ENCODE measurements around the gene WDR27. TPM values are rescaled to one million over a fixed set of nuclear protein-coding genes. Genes with fewer than 3 reads are reported as not detected.

The WDR27 gene
- total RNA-seq, result 17.7 and 19.6 TPM in 2 replicates

DNA sequence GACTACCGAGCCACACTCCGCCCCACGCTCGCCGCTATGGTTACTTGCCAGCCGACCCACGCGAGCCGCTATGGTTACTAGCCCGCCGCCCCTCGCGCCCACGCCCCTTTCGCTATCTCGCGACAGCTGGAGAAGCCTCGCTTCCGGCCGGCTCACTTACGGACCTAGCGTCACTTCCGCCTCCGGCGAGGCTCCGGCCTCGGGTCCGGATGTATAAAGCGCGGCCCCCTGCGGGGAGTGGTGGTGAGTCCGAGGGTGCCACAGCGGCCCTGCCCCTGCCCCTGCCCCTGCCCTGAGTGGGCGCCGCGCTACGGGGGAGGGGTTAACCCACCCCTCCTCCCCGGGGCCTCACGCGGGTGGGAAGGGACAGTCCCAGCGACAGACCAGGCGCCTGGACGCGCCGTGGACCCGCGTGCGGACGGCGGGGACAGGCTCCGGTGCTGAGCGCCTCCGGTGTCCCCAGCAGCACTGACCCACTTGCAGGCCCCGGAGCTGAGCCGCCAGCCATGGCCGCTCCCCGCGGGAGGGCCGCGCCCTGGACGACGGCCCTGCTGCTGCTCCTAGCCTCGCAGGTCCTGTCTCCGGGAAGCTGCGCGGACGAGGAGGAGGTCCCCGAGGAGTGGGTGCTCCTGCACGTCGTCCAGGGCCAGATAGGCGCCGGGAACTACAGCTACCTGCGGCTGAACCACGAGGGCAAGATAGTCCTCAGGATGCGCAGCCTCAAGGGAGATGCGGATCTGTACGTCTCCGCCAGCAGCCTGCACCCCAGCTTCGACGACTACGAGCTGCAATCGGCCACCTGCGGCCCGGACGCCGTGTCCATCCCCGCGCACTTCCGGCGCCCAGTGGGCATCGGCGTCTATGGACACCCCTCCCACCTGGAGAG lies at the start of gene WDR27, which contains the start of gene C6orf120:
Gene WDR27, minus strand, starts transcription at position 76 of the 886 bp plus-strand sequence. CDS start 13,024 bp downstream, outside the sequence.
Gene C6orf120, plus strand, starts transcription at position 173 of the 886 bp plus-strand sequence. Its CDS starts 334 bp downstream, at position 507.
- intact Hi-C loops (cut with micrococcal nuclease), result loop anchor here (1.0 to 5.0 kb wide), 11 partner anchors 21 to 882 kb away; partner anchors contain the start of genes DYNLT2, ERMARD, FAM120B and PDCD2

DNA sequence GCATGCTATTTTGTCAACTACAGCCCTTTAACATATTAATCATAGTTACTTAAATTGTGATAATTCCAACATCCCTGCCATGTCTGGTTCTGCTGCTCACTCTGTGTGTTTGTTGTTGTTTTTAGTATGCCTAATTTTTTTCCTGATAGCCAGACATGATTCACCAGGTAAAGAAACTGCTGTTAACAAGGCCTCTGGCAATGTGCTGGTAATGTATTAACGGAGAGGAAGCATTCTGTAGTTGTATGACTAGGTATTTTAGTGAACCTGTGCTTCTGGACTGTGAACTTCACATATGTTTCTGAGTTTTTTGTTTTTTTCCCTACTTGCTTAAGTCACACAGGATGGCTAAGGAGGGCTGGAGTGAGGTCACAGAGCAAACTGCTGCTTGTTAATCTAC lies 44.7 kb upstream of the WDR27 start:
- intact Hi-C loops (cut with micrococcal nuclease), result no loop called here

DNA sequence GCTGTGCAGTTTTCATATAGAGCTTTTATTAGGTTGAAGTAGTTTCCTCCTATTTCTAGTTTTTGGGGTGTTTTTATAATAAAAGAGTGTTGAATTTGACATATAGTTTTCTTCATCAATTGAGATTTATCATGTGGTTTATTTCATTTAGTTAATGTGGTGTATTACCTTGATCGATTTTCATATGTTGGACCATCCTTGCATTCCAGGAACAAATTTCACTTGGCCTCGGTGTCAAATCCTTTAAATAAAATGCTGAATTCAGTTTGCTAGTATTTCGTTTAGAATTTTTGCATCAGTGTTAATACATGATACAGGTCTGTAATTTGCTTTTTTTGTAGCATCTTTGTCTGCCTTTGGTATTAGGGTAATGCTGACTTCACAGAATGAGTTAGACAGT lies 43.6 kb upstream of the WDR27 start:
- intact Hi-C loops (cut with micrococcal nuclease), result no loop called here

DNA sequence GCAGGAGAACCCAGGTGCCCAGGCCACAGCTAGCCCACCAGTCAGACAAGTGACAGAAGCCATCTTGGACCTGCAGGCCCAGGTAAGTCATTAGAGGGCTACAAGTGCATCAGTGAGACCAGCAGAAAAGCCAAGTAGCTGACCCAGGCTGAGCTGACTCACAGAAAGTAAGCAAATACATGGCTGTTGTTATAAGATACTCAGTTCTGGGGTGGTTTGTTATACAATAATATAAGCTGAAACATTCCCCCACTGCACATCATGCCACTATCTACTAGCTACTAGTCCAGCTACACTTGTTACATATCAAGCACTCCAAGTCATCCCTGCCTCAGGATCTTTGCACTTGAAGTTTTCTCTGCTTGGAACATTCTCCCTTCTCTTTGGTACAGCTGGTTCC lies 39.5 kb upstream of the WDR27 start:
- intact Hi-C loops (cut with micrococcal nuclease), result no loop called here

DNA sequence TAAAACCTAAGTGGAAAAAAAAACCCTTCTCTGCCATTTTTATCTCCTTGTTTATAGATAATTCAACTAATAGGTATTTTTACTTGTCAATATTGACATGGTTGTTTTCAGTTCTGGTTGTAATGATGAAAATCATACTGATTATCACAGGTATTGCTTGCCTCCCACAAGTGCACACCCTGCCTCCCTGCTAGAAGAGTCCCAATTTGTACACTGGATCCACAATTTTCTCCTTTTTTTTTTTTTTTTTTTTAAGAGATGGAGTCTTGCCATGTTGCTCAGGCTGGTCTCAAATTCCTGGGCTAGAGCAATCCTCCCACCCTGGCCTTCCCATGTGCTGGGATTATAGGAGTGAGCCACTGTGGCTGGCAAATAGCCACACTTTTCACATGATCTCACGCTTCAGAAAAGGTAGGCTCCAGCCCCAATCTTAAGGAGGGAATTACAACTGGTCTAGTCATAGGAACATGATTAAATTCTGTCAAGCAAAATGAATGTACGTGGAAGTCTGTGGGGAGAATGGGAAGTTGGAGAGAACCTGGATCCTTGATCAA lies 37.2 kb upstream of the WDR27 start:
- intact Hi-C loops (cut with micrococcal nuclease), result no loop called here

DNA sequence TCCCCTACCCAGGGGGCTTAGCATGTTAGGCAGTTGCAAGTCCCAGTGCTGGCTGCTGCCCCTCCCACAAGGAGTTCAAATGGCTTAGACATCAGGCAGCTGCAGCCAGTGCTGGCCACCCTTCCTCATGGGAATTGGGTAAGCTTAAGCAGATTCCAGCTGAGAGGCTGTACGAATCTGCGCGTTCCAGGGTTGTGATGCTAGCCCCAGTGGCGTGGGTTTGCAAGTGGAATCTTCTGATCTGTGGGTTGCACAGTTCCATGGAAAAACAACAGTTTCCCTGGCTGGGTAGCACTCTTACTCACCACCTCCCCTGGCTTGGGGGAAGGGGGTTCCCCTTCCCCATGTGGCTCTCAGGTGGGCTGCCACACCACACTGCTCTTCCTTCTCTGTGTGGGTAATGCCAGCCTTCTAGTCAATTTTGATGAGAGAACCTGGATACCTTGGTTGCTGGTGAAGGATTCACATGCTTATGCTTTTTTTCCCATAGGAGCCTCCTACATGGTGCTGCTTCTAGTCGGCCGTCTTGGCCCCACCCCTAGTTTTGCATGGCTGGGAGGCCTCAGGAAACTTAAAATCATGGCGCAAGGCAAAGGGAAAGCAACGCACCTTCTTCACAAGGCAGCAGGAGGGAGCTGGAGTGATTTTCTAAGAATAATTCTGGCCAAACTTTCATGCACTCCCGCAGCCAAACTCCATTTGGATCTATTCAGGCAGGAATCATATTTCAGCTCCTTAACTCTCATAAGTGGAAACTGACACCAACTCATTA lies 36.6 kb upstream of the WDR27 start:
- intact Hi-C loops (cut with micrococcal nuclease), result no loop called here

DNA sequence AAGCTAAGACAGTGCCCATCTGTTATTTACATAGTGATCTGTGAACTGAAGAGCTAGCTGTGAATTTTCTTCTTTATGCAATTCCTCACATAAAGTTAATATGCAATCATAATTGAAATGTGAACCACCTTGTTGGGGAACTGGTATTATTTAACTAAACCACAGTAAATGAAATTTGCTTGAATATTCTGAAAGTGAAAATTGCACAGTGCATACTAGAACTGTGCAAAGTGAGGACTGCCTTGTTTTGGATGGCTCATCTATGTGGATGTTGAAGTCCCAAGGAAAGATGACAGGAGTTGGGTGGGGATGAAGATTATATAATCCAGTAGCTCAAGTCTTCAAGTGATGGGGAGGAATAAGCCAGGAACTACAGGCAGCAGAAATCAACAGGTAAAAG lies 28.1 kb upstream of the WDR27 start:
- intact Hi-C loops (cut with micrococcal nuclease), result loop anchor here (10.0 kb wide), 1 partner anchor 1905 kb away; the partner anchor contains the start of gene AFDN

DNA sequence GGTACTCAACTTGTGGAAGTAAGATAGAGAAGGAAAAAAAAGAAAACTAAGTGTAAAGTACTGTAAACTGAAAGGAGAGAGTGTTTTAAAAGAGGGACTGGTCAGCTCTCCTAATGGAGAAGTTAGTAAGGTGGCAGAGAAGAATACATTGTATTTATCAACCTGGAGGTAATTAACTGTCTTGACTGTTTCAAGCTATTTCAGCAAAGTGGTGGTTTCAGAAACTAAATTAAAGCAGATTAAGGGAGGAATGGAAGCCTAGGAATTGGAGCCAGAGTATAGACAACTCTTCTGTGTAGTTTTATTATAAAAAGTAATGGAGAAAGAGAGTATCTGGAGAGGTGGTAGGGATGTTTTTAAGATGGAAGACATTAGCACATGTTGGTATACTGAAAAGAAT lies 25.1 kb upstream of the WDR27 start:
- intact Hi-C loops (cut with micrococcal nuclease), result loop anchor here (10.0 kb wide), 1 partner anchor 1902 kb away; the partner anchor contains the start of gene AFDN

DNA sequence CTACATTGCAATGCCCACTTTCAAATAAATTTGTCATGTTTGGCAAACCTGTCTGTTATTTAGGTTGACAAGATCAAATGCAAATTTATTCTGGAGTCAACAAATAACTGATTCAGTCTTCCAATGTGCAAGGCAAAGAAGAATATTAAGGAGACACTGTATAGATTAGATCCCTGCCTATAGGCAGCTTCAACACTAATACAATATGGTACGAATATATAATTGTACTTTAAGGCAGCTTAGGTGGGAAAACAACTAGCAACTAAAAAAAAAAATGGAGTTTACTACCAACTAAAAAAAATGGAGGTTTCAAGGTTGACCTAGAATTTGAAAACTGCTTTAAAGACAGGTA lies 24.2 kb upstream of the WDR27 start:
- intact Hi-C loops (cut with micrococcal nuclease), result loop anchor here (10.0 kb wide), 1 partner anchor 1901 kb away; the partner anchor contains the start of gene AFDN

DNA sequence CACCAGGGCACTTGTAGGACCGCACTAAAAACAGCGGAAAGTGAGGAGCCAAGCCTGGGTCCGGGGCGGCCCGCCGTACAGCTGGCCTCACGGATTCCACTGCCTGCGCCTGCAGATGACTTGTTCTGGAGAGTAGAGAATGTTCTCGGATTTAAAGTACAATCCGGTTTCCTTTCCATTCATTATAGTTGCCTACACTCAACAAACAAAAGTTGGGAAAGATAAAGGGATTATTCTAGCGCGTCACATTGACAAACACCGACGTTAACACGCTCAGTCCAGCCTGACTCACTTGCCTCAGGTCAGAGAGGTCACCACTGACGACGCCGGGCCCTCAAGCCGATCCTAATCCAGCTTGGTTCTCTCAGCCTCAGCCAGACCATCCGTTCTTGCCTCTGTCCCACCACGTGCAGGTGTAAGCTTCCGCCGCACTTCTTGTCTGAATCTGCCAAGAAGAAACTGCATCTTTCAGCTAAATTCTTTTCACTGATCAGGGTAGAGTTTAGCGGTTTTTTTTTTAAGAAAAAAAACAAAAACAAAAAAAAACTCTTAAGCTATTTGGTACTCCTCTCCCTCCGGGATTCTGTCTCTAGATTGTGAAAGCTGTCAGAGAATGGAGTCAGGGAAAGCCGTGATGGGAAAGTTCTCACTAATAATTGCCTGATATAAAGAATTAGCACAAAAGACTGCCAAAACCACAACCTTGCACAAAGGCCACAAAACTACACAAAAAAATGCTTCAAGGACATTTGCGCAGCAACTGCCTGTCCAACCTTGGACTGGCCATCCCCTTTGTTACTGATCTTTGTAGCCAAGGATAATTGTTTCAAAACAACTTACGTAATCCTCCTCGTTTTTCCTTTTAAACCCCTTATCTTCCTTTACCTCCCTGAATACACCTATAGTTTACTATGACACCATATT lies 23.6 kb upstream of the WDR27 start:
- intact Hi-C loops (cut with micrococcal nuclease), result loop anchor here (10.0 kb wide), 1 partner anchor 1901 kb away; the partner anchor contains the start of gene AFDN

DNA sequence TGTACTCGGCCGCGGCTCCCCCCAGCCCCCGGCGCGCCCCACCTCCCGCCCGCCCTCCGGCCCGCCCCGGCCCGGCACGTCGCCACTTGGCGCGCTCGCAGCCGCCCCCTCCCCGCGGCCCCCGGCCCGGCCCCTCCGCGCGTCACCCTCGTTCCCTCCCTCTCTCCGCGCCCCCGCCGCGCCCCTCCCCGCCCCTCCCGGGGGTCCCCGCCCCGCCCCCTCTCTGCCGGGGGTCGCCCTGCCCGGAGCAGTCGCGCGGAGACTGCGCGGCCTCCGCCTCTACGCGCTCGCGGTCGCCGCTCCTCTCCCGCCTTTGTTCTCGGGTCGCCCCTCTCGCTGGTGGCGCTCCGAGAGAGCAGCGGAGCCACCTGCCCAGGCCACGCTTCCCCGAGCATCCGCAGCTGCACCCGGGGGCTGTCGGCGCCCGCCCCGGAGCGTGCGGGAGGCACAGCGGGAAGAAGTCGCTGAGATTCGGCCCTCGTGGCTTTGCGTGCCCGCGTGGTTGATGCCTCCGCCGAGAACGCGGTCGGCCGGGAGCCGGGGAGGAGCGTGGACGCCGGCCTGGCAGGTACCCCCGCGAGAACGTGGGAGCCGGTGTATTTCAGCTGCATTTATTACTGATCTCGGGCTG lies 22.8 kb upstream of the WDR27 start, which contains the start of gene PHF10:
Gene PHF10, minus strand, starts transcription at position 7 of the 631 bp plus-strand sequence. CDS start 569 bp downstream, outside the sequence.
- intact Hi-C loops (cut with micrococcal nuclease), result loop anchor here (10.0 kb wide), 1 partner anchor 1900 kb away; the partner anchor contains the start of gene AFDN

DNA sequence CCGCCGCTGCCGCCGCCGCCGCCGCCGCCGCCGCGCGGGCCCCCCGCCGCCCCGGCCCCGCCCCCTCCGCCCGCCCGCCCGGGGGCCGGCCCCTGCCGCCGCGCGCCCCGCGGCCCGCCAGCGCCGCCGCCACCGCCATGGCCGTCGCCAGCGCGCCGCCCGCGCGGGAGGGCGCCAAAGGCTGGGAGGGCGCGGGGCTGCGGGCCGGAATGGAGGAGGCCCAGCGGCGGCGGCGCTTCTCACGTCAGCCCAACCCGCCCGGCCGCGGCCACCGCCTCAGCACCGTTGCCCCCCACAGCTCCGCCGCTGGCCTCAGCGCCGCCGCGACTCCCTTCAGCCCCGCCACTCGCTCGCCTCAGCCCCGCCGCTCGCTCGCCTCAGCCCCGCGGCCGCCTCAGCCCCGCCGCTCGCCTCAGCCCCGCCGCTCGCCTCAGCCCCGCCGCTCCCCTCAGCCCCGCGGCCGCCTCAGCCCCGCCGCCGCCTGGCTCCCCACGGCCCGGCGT lies 22.2 kb upstream of the WDR27 start:
- intact Hi-C loops (cut with micrococcal nuclease), result loop anchor here (1.0 to 10.0 kb wide), 7 partner anchors 22 to 1899 kb away; partner anchors contain the start of genes AFDN, C6orf120, DYNLT2 and ERMARD

DNA sequence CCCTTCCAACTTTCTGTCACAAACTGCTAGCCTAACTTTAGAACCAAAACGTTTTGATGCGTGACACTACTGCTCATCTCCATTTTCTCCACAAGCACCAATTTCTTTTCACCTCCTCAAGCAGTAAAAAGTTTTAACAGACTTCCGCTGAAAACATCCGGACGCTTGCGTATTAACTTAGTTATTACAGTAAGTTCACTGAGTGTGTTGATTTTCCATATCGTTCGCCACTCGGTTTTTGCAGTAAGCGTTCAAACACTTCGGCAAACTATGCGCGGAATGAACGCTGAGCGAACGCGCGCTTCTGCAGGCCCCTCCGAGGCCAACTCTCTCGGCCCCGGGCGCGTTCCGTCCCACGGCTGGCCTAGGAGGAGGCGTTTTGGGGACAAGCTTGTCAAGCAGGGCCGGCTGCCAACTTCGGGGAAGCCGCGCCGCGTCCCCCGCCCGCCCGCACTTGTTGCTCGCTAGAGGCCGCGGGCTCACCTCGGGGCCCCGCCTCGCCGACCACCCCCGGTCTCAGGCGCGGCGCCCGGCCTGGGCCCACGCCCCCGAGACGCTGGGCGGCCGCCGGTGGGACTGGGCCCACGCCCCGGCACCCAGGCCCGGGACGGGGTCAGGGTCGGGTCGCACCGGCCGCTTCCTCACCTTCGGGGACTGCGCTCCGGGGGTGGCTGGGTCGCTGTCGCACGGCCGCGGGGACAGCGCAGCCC lies 21.5 kb upstream of the WDR27 start:
- intact Hi-C loops (cut with micrococcal nuclease), result loop anchor here (1.0 to 10.0 kb wide), 7 partner anchors 21 to 1899 kb away; partner anchors contain the start of genes AFDN, C6orf120, DYNLT2 and ERMARD

DNA sequence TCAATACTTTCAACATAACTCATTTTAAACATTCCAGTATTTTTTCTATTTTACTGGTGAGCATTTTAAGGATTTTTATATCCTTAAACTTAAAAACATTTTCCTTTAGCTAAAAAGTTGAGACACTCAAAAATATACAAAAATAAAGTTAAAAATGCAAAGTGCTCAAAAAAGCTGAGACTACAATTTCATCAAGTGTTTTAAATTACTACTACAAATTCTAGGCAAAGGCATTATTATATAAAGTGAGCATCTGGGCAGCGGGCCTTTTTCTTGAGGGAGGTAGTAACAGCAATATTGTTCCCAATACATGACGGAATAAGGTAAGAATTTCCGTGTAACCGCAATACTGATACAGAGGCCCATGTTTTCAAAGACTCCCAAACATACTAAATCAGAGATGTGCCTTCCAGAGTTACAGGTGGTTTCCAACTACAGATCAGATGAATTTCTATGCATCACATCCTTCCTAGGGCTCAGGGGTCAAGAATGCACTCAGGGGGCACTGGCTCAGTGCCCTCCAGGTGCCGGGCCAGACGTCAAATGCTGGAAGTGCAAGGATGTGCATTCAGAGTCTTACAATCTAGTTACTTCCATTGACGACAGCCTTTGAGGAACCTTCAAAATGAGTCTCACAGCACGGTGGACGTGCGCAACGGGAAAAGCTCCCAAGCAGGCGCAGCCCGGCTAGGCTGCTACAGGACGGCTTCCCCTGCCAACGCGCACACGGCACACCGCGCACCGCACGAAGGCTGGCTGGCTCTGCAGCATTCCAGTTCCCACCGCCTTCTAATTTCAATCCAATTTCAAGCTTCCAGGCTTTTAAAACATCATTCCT lies 20.8 kb upstream of the WDR27 start:
- intact Hi-C loops (cut with micrococcal nuclease), result loop anchor here (1.0 to 10.0 kb wide), 7 partner anchors 20 to 1898 kb away; partner anchors contain the start of genes AFDN, C6orf120, DYNLT2 and ERMARD

DNA sequence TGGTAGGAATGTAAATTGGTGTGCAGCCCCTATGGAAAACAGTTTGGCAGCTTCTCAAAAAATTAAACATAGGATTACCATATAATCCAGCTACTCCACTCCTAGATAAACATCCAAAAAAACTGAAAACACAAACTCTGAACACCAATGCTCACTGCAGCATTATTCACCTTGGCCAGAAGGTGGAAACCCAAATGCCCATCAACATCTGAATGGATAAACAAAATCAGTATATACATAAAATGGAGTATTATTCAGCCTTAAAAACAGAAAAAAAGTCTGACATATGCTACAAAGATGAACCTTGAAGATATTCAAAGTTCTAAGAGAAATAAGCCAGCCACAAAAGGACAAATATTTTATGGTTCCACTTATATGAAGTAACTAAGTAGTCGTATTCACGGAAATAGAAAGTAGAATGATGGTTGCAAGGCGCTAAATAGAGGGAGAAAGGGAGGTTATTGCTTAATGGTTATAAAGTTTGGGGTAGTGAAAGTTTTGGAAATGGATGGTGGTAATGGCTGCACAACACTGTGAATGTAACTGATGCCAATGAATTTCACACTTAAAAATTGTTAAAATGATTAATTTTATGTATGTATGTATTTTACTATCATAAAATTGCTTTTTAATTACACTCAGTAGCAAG lies 18.5 kb upstream of the WDR27 start:
- intact Hi-C loops (cut with micrococcal nuclease), result loop anchor here (2.0 to 10.0 kb wide), 2 partner anchors 70 to 1896 kb away; partner anchors contain the start of gene AFDN

DNA sequence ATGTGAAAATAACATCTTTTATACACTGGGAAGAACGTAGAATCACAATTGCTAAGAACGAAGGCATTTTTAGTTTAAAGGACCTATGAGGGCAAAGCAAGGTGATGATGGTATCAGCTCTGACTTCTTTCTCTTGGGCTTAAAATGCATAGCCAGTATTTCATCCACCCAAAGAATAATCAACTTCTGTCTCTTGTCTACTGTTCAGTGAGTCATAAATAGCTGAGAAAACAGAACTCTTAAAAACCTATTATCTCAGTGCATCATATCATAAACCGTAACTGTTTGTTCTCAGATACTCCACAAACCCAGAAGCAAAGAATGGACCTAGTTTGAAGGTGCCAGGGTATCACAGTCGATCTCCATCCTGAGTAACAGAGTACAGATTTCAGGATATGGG lies 17.3 kb upstream of the WDR27 start:
- intact Hi-C loops (cut with micrococcal nuclease), result no loop called here

DNA sequence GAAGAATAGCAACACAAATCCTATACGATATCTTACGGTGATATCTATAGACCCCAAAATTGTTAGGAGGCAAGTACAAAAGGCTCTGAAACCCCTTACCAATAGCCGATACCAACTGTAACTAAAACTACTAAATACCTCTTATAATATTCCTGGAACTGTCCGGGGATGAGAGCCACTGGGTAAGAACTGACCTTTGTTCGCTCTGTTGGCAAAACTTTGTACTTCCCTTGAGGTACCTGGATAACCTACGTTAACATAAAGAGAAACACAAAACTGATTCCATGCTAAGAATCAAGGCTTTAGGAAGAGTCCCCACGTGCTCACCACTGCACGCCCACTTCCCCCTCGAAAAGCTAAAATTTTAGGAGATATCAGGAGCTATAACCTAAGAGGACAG lies 12.8 kb upstream of the WDR27 start:
- intact Hi-C loops (cut with micrococcal nuclease), result no loop called here
